Raji (cell line): Measurements from ENCODE around the gene PDE11A.

Source experiments
- POLR2A ChIP-seq: IDR thresholded peaks from 2 replicates; pipeline ENCODE4 v1.6.1; 2011; ENCODE audit warnings: low read depth, low read length, control low read depth; ENCODE audit not compliant: insufficient read depth

Gene PDE11A

DNA sequence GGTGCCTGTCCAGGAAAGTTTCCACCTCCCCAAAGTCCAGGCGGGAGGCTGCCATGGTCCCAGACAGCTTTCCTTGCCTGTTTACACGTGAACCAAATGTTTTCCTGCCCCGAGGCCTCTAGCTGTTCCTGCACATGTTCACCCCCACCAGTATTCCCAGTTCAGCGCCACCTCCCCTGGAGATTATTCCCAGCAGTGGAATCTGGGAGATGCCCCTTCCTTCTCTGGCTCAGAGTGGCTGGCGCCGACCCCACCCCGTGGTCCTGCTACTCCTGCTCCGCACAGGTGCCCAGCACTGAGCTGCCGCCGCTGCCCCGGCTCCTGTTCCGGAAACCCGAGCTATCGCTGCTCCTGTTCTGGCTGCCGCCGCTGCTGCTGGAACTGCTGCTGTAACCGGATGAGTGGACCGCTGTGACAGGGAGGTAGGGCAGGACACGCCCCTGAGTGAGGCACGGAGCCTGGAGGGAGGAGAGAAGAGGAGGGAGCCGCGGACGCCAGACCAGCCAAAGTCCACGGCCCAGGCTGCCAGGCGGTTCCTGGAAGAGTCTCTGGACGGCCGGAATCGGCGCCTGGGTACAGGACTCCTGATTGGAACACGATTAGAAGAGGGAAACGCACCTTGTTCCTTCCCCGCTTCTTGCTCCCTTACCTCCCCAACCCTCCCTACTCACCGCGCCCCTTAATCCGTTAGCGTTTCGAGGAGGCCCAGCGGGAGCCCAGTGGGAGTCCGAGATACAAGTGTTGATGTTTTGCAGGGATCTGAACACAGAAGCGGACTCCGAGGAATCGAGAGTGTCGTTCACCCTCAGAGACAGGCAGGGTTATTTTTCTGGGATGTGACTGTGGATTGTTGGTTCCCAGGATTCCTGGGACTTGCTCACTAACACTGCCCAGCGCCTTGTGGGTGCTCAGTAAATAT is at the start of gene PDE11A:
TSS of gene PDE11A (minus strand) at position 395 of the 919 bp plus-strand sequence. CDS start at position 55, 340 bp downstream.
- no peak for TF ChIP-seq POLR2A

DNA sequence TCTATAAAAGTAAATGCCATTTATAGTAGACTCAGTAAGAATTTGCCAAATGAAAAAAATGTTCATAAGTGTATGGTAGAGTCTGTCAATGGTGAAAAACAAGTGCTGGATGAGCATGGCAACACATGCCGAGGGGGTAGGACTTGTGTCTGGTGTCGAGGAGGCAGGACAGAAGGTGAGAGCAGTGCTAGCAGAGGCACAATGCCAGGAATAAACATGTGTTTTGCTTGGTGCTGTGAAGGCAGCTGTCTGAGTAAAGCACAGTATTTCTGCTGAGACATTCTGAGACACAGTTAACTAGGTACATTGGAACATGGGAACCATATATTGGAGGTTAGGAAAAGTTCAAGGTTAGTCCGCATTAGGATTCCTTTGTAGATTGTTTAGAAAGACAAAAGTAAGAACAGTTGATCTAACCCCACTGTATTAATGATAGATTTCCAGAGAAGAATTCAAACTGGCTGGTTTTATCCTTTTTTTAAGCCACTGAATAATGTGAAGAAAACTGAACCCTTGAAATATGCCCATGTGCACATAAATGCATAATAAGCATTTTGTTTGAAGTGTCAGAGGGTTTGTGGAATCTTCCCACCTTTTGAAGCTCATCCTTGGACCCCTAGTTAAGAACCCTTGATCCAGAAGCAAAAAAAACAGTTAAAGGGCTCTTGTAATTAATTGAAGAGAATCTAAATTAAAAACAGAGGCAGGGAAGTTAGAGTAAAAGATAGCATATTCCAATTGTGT is 46.8 kb upstream of the PDE11A start:
- no peak for TF ChIP-seq POLR2A

DNA sequence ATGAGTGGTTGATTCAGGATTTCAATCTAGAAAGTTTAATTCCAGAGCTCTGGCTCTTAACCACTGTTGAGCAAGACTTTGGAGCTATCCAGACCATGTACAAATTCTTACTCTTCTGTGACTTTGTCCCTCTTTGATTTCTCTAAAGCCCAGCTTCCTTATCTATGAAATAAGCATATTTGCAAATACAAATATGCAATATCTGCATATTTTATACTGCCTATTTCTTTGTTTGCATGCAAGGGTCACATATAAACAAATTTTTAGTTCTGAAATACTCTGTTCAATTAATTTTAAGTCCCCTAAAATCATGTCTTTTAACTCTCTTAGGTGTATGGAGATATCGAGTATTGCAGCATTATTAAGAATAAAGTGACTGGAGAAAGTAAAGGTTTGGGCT is 45.1 kb upstream of the PDE11A start:
- no peak for TF ChIP-seq POLR2A

DNA sequence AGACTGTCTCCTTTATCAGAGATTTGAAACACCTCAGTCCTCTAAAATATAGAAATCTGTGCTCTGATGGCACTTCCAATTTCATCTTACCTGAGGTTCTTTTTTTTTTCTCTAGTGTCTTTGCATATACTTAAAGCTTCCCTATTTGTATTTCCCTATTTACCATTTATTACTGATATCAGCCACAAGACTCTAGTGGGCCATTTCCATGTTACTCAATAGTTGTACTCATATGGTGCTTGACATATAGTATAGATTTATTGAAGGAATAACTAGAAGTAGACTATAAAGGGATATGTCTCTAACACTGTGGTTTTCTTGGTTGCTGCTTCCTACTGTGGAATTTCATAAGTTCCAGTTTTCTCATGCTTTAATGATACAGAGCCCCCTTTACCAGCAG is 42.7 kb upstream of the PDE11A start:
- TF ChIP-seq POLR2A: no peak

DNA sequence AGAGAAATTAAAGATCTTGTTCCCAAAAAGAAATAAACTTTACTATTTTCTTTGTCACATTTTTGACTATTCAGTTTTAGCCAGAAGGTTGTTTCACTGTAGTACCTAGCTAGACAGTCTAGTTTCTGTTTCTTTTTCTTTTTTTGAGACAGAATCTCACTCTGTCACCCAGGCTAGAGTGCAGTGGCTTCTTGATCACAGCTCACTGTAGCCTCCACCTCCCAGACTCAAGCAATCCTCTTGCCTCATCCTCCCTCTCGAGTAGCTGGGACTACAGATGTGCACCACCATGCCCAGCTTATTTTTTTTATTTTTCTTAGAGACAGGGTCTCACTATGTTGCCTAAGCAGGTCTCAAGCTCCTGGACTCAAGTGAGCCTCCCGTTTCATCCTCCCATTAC is 41.9 kb upstream of the PDE11A start:
- TF ChIP-seq POLR2A: no peak

DNA sequence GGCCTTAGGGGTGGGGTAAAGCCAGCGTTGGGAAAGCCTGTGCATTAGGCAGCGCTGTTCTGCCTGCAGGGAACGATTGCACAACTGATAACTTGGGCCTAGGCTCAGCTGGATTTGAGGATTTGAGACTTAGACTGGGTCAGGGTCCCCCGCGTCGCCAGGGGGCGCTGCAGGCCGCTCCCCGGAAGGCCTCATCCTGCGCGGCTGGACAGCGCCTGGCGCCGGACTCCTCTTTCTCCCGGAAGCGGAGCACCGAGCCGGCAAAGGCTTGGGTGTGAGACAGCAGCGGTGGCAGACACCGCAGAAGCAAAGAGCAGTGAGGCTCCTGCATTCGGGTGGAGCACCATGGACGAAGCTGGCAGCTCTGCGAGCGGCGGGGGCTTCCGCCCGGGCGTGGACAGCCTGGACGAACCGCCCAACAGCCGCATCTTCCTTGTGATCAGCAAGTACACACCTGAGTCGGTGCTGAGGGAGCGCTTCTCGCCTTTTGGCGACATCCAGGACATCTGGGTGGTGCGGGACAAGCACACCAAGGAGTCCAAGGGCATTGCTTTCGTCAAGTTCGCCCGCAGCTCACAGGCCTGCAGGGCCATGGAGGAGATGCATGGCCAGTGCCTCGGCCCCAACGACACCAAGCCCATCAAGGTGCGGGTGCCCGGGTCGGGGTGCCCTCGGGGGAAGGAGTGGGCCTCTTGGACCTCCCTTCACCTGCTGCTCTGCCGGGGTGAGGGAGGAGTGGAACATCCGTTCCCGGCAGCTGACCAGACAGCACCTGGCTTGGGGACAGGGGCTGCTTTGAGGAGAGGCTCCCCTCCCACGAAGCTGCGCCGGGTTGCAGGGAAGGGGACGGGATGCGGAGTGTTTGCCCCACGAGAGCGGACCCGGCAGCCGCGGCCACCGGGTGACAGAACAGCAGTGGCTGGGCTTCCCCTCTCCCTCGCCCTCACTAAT is 39.9 kb upstream of the PDE11A start, which contains the start of gene RBM45:
TSS of gene RBM45 (plus strand) at position 236 of the 951 bp plus-strand sequence. CDS start at position 346, 110 bp downstream.
- peak; percentile 96 for TF ChIP-seq POLR2A

DNA sequence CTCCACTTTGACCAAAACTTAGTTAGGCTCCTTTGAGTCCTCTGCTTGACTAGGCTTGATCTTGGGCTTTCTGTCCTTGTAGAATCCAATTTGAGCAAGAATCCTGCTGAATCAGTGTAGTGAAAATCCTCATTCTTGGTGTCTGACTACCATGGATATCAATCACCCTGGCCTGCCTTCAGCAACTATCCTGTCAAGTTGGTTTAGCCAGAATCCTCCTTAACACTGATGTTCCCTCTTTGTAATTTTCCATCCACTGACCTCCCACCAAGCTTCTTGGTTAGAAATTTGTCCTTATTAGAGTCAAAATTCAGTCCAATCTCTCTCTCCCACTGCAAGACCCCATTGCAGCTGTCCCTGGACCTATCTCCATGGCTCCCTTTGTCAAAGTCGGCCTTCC is 39.2 kb upstream of the PDE11A start:
- no peak for TF ChIP-seq POLR2A

DNA sequence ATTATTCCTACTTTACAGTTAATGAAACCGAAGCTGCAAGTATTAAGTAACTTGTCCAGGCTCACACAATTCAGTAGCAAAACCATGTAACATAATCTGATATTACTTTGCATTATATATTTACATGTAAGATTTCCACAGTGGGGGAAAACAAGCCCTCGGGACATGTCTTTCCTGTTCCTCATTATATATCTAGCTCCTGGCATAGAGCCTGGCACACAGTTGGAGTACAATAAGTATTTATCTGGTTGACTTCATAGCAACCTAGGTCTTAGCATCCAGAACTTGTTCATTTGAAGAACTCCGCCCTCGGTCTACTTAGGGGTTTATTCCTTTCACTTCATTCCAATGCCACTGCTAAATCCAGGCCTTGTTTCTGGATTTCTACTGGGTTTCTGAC is 38.1 kb upstream of the PDE11A start:
- no peak for TF ChIP-seq POLR2A

DNA sequence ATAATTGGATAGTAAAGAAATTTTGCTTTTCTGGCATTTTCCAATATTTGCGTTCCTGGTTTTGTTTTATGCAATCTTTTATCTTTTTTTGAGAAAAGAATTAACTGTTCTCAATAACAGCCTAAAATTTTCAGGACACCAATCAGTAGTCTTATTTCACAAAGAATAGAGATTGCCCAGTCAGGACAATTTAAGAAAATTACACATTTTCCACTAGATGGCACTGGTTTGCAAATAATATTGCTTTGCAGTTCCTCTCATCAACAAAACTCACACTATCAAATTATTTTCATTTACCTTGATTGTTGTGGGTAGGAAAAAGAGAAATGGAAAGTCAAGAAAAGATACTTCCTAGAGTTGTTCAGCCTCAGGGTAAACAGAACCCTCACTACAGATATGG is 37.2 kb upstream of the PDE11A start:
- no peak for TF ChIP-seq POLR2A

DNA sequence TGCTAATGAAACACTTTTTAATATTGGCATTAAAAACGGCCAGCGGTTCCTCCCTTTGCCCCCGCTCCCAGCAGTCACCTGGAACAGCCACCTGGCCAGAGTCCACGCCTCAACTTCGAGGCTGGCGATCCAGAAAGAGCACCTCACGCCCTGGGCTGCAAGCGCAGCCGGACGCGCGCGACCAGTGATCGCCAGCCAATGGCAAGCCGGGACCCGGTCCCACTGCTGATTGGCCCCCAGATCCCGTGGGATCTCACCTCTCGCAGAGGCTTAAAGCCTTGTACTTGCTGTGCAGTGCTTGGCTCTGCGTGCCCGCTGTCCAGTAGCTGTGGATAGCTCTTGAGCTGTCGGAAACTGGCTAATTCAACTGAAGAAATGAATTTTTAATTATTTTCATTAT is 35.6 kb upstream of the PDE11A start:
- TF ChIP-seq POLR2A: no peak

DNA sequence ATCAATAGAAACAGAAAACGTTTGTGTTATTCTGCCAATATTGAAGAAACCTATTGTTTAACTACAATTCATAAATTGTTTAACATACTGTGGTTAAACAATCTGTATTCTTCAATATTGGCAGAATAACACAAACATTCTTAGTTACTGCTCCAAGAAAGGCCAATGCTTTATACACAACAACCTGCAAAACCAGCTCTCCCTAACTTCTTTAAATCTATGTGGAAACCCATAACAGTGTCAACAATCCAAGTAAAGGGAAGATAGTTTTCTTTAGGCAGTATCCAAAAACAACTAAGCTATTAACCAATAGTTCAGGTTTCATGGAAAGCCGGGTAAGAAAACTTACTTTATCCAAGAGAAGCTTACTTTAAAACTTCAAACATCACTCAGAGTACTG is 33.5 kb upstream of the PDE11A start:
- TF ChIP-seq POLR2A: no peak

DNA sequence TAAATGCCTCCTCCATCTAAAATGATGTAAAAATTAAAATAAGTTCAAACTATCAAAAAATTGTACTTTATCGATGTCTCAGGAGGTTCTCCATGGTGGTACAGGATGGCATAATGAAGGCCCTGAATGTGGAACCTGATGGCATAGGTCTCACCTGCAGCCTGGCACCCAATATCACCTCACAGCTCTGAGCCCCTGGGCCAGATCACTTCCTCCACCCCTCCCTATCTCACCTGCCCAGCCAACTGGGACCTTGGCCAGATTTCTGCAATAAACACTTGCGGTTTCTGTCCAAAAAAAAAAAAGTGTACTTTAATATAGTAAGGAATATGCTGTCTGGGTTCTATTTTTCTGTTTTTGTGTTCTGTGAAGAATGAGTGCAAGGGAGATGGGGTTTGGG is 33.0 kb upstream of the PDE11A start:
- TF ChIP-seq POLR2A: no peak

DNA sequence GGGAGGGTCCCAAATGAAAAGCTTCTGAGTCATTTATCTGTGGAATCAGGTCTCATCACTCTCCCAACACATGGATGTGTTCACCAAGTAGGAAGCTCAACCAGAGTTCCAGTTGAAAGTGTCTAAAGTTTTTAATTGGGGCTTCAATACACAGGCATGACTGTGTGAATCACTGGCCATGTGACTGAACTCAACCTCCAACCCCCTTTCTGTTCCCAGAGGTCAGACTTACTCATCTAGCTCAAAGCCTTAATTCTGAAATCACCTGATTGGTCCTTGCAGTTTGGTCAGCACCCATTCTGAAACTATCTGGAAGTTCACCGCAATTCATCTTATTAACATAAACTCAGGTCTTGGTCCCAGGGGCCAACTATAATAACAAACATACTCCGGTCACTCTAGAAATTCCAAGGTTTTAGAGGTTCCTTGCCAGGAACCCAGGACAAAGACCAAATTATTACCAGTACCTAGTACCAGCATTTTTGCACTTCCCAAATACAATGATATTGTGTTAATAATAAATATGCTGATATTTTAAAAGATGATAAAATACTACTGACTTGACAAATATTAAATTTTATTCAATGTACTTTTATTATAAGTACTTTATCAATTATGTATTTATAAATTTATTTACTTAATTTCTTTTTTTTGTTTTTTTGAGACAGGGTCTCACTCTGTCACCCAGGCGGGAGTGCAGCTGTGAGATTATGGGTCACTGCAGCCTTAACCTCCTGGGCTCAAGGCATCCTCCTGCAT is 28.9 kb upstream of the PDE11A start:
- TF ChIP-seq POLR2A: no peak

DNA sequence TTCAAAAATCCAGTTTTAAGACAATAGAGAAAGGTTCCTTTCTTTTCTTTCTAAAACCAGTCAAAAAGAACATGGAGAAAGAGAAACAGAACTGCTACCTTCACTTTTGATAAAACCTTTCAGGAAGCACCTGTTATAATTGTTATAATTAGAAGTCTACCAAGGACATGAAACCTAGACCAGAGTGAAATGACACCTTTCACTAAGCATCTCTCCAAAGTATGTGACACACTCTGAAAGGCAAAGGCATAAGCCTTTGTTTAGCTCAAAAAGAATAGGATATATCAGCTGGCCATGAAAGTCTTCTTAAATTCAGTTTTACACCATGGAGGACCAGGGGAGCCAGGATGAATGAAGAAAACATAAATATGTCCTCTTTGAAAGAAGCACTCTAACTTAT is 20.9 kb upstream of the PDE11A start:
- no peak for TF ChIP-seq POLR2A
